OCI-LY7 (cell line): ENCODE results near the gene C10orf90.

ENCODE experiments used
- CTCF ChIP-seq: fragments of 200-600 bp; sonication (generic); conservative IDR thresholded peaks from 2 replicates; pipeline ENCODE4 v1.5.1; 2014; ENCODE audit warnings: mild to moderate bottlenecking, antibody characterized with exemption, low read length, moderate library complexity, mixed read lengths
- EZH2phosphoT487 ChIP-seq: fragments of 200-600 bp; sonication (generic); IDR thresholded peaks from 2 replicates; pipeline ENCODE4 v1.6.1; 2018; ENCODE audit warnings: low read depth, borderline replicate concordance, mild to moderate bottlenecking, mixed run types, antibody characterized with exemption, low read length, moderate library complexity, mixed read lengths

GRCh38 chr10:126701526-126701925, 31.0 kb upstream of the C10orf90 start:
- no peak for TF ChIP-seq CTCF
- no peak for TF ChIP-seq EZH2phosphoT487
